Testis (tissue), 3 donors: ENCODE measurements around the gene DISC1. TPM values are rescaled to one million over a fixed set of nuclear protein-coding genes. Genes with fewer than 3 reads are reported as not detected.

Experiments
- DNase-seq: peaks from one replicate; pipeline ENCODE4 v3.0.0-alpha.2; 2019
- H3K27ac ChIP-seq, 2 donors: fragments of 200-600 bp; sonication (generic); one replicate each; pipeline ENCODE4 v1.5.1; 2019
- H3K27me3 ChIP-seq: fragments of 200-600 bp; sonication (generic); one replicate; pipeline ENCODE4 v1.5.1; 2019
- H3K36me3 ChIP-seq: fragments of 200-600 bp; sonication (generic); one replicate; pipeline ENCODE4 v1.5.1; 2017; ENCODE audit warnings: low read depth; ENCODE audit errors: missing control alignments
- H3K4me1 ChIP-seq: fragments of 200-600 bp; sonication (generic); one replicate; pipeline ENCODE4 v1.5.1; 2019
- H3K4me3 ChIP-seq, 2 donors: fragments of 200-600 bp; sonication (generic); one replicate each; pipeline ENCODE4 v1.5.1; 2017 to 2019
- H3K9me3 ChIP-seq: fragments of 200-600 bp; sonication (generic); one replicate; pipeline ENCODE4 v1.5.1; 2017
- CTCF ChIP-seq, 3 experiments: fragments of 450-650 bp in 2 of 3; fragments of 200-600 bp in 1 of 3; sonication (generic) in 1 of 3; IDR thresholded peaks; one replicate each; pipeline ENCODE4 v1.5.1; 2016 to 2019; ENCODE audit warnings: antibody characterized with exemption in 3 of 3, mild to moderate bottlenecking in 2 of 3, moderate library complexity in 1 of 3
- POLR2A ChIP-seq: fragments of 450-650 bp; IDR thresholded peaks from one replicate; pipeline ENCODE4 v1.6.1; 2017; ENCODE audit warnings: antibody characterized with exemption, mild to moderate bottlenecking, moderate library complexity
- WGBS, 2 donors: methylation state at CpG; one replicate each; pipeline ENCODE4 v1.1.5; 2018; 5-methylcytosine and 5-hydroxymethylcytosine counted together
- intact Hi-C: fragments of 100-400 bp; cut with DNase I; formaldehyde crosslinking; loops from one replicate; pipeline ENCODE4 v1.15.1; 2023; ENCODE audit warnings: low total_unique reads
- polyA plus RNA-seq: library from polyadenylated mRNA; stranded (reverse); fragments of 350-450 nt; fragmentation: Illumina TruSeq; extraction: RNeasy Lipid Tissue Mini Kit (QIAGEN cat#74804); gene quantifications from one replicate; pipeline ENCODE4 v1.2.3, GENCODE V29; 2014; ENCODE audit warnings: low read depth, low replicate concordance; ENCODE audit not compliant: insufficient read depth
- total RNA-seq, 2 donors: library from RNA; depleted of rRNA; stranded (reverse); fragments of >200 nt; gene quantifications; one replicate each; pipeline ENCODE4 v1.2.3, GENCODE V29; 2016

DISC1 gene
- total and polyA plus RNA-seq, 3 donors from 2014 or later, result 1.8 to 6.8 (median 5.7) TPM

GRCh38 chr1:232059726-232060374, 433.3 kb downstream of the DISC1 start:
- H3K4me3 ChIP-seq, result no peak overlapping the region
- H3K4me1 ChIP-seq, result no peaks in the 10 kb centered on the region
- intact Hi-C loops, result no loop called here
- H3K9me3 ChIP-seq, result no peaks in the 10 kb centered on the region
- no peak overlapping the region for H3K27ac ChIP-seq
- WGBS, 2 donors, result 72 to 73% methylated on average over 8 of the region's 8 CpGs
- no peaks in the 10 kb centered on the region for H3K36me3 ChIP-seq
- DNase-seq, result no peak
- no peaks in the 10 kb centered on the region for H3K27me3 ChIP-seq
- TF ChIP-seq CTCF (IDR thresholded peaks at IDR 0.05), result no peak
- no peak for TF ChIP-seq POLR2A

GRCh38 chr1:232062967-232063366, 436.4 kb downstream of the DISC1 start:
- Histone ChIP-seq H3K27ac (no peak overlapping the region), H3K9me3 (no peaks in the 10 kb centered on the region), H3K4me1 (no peaks in the 10 kb centered on the region), H3K4me3 (no peak overlapping the region), H3K27me3 (no peaks in the 10 kb centered on the region), H3K36me3 (no peaks in the 10 kb centered on the region)
- intact Hi-C loops, result no loop called here
- no peak for DNase-seq
- WGBS, 2 donors, result 76 to 89% methylated on average over 3 of the region's 3 CpGs
- TF ChIP-seq POLR2A (no peak), CTCF (IDR thresholded peaks at IDR 0.05) (no peak)

- Histone ChIP-seq H3K27ac (no peak overlapping the region), H3K36me3 (no peaks in the 10 kb centered on the region), H3K4me1 (no peaks in the 10 kb centered on the region), H3K4me3 (no peak overlapping the region), H3K9me3 (no peaks in the 10 kb centered on the region), H3K27me3 (no peaks in the 10 kb centered on the region)
- intact Hi-C loops, result no loop called here
- no peak for DNase-seq
- TF ChIP-seq CTCF (IDR thresholded peaks at IDR 0.05) (no peak), POLR2A (no peak)
- 92 to 93% methylated on average over 3 of the region's 3 CpGs for WGBS, 2 donors
Measured at GRCh38 chr1:232066521-232066920, 439.9 kb downstream of the DISC1 start.

- intact Hi-C loops, result no loop called here
- Histone ChIP-seq H3K27me3 (no peaks in the 10 kb centered on the region), H3K9me3 (no peaks in the 10 kb centered on the region), H3K27ac (no peak overlapping the region), H3K36me3 (no peaks in the 10 kb centered on the region), H3K4me3 (no peak overlapping the region), H3K4me1 (no peaks in the 10 kb centered on the region)
- DNase-seq, result no peak
- TF ChIP-seq CTCF (IDR thresholded peaks at IDR 0.05), result no peak
- no peak for TF ChIP-seq POLR2A
- 85 to 93% methylated on average over 1 of the region's 1 CpG for WGBS, 2 donors
Measured at GRCh38 chr1:232074265-232074664, 447.7 kb downstream of the DISC1 start.

GRCh38 chr1:232077809-232078208, 451.2 kb downstream of the DISC1 start:
- intact Hi-C loops, result no loop called here

More at GRCh38 chr1:232077809-232078208, 451.2 kb downstream of the DISC1 start:
- Histone ChIP-seq H3K36me3 (no peaks in the 10 kb centered on the region), H3K4me1 (no peaks in the 10 kb centered on the region), H3K27ac (no peak overlapping the region), H3K9me3 (no peaks in the 10 kb centered on the region), H3K27me3 (no peaks in the 10 kb centered on the region), H3K4me3 (no peak overlapping the region)
- no peak for DNase-seq
- TF ChIP-seq POLR2A, result no peak
- WGBS, 2 donors, result 77 to 82% methylated on average over 1 of the region's 1 CpG
